HepG2 (cell line): Measurements from ENCODE around the gene NDRG3. TPM values are rescaled to one million over a fixed set of nuclear protein-coding genes. Genes with fewer than 3 reads are reported as not detected.

Experiments used
- AKNA ChIP-seq: sonication (generic); formaldehyde crosslinking; IDR thresholded peaks from 2 replicates; pipeline ENCODE4 v1.4.0; 2020; ENCODE audit warnings: missing genetic modification reagents, borderline replicate concordance
- ATF1 ChIP-seq: IDR thresholded peaks from 2 replicates; pipeline ENCODE4 v1.6.1; 2016; ENCODE audit warnings: mild to moderate bottlenecking, control low read depth
- ATF2 ChIP-seq: sonication (generic); formaldehyde crosslinking; IDR thresholded peaks from 2 replicates; pipeline ENCODE4 v1.4.0; 2020; ENCODE audit warnings: missing genetic modification reagents
- FOXJ3 ChIP-seq: sonication (generic); formaldehyde crosslinking; IDR thresholded peaks from 2 replicates; pipeline ENCODE4 v1.4.0; 2020; ENCODE audit warnings: missing genetic modification reagents, mild to moderate bottlenecking, borderline replicate concordance
- FUBP1 ChIP-seq: sonication (generic); formaldehyde crosslinking; IDR thresholded peaks from 2 replicates; pipeline ENCODE4 v1.5.1; 2020; ENCODE audit warnings: missing genetic modification reagents, mild to moderate bottlenecking, borderline replicate concordance
- ISL2 ChIP-seq: sonication (generic); formaldehyde crosslinking; IDR thresholded peaks from 2 replicates; pipeline ENCODE4 v1.5.0; 2020; ENCODE audit warnings: missing genetic modification reagents
- KDM6A ChIP-seq: IDR thresholded peaks from 2 replicates; pipeline ENCODE4 v1.6.1; 2016; ENCODE audit warnings: low read depth
- SCMH1 ChIP-seq: sonication (generic); formaldehyde crosslinking; IDR thresholded peaks from 2 replicates; pipeline ENCODE4 v1.9.0; 2021; ENCODE audit warnings: missing genetic modification reagents, mild to moderate bottlenecking, borderline replicate concordance
- SP4 ChIP-seq: sonication (generic); formaldehyde crosslinking; IDR thresholded peaks from 2 replicates; pipeline ENCODE4 v1.8.1; 2023; ENCODE audit warnings: mild to moderate bottlenecking, missing genetic modification reagents
- SRF ChIP-seq: IDR thresholded peaks from 2 replicates; pipeline ENCODE4 v1.6.1; 2011; ENCODE audit warnings: mild to moderate bottlenecking, low read depth, low read length, moderate library complexity
- ZNF180 ChIP-seq: sonication (generic); formaldehyde crosslinking; IDR thresholded peaks from 2 replicates; pipeline ENCODE4 v1.4.0; 2020; ENCODE audit warnings: low read depth, missing genetic modification reagents, borderline replicate concordance
- ZNF619 ChIP-seq: sonication (generic); formaldehyde crosslinking; IDR thresholded peaks from 2 replicates; pipeline ENCODE4 v1.4.0; 2020; ENCODE audit warnings: mild to moderate bottlenecking, missing genetic modification reagents
- ZNF839 ChIP-seq: sonication (generic); formaldehyde crosslinking; IDR thresholded peaks from 2 replicates; pipeline ENCODE4 v1.4.0; 2020; ENCODE audit warnings: missing genetic modification reagents, mild to moderate bottlenecking, borderline replicate concordance
- polyA plus RNA-seq, 8 experiments: library from polyadenylated mRNA; depleted of rRNA in 3 of 8; stranded (reverse) in 7 of 8; unstranded in 1 of 8; fragments of >200 nt; fragmentation: Illumina TruSeq in 4 of 8; extraction: Trizol in 4 of 8; gene quantifications; 2 replicates each; pipeline versions ENCODE4 v1.2.1 to v1.2.3, GENCODE V29; 2011 to 2016; ENCODE audit warnings: low read depth in 4 of 8, missing spikeins in 1 of 8, mixed read lengths in 1 of 8; ENCODE audit not compliant: insufficient read depth in 1 of 8
- total RNA-seq, 5 experiments: library from RNA; depleted of rRNA; stranded (reverse); fragments of >200 nt; fragmentation: Illumina TruSeq; extraction: Trizol; gene quantifications; 2 replicates each; pipeline ENCODE4 v1.2.3, GENCODE V29; 2016; ENCODE audit warnings: low read depth in 1 of 5
- TF ChIP-seq, protein P1 (sequence below): IDR thresholded peaks from 2 replicates; pipeline ENCODE4 v1.6.1; 2016; ENCODE audit warnings: low read depth, borderline replicate concordance
- TF ChIP-seq, protein P2 (sequence below): sonication (generic); formaldehyde crosslinking; IDR thresholded peaks from 2 replicates; pipeline ENCODE4 v1.4.0; 2020; ENCODE audit warnings: mild to moderate bottlenecking, missing genetic modification reagents
- TF ChIP-seq, protein P3 (sequence below): IDR thresholded peaks from 2 replicates; pipeline ENCODE4 v1.6.1; 2012; ENCODE audit warnings: low read length, improper control_type of control experiment

The NDRG3 gene
- total and polyA plus RNA-seq, 2 of the 13 experiments (the other 11 are each of a cell fraction or from before 2014, with no cell fraction given) = 36.0 to 40.5 TPM

- no peak for TF ChIP-seq ATF2 (CRISPR knock-in tag)
- no peak for TF ChIP-seq AKNA (CRISPR knock-in tag)
- no peak for TF ChIP-seq ZNF619 (CRISPR knock-in tag)
- TF ChIP-seq SP4 (CRISPR knock-in tag) = no peak; the same call in 1 of the 2 replicates
- TF ChIP-seq, protein P1, sequence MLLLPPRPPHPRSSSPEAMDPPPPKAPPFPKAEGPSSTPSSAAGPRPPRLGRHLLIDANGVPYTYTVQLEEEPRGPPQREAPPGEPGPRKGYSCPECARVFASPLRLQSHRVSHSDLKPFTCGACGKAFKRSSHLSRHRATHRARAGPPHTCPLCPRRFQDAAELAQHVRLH = peak; percentile 79; the same call in 1 of the 2 replicates
- TF ChIP-seq, protein P2, sequence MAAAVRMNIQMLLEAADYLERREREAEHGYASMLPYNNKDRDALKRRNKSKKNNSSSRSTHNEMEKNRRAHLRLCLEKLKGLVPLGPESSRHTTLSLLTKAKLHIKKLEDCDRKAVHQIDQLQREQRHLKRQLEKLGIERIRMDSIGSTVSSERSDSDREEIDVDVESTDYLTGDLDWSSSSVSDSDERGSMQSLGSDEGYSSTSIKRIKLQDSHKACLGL (CRISPR knock-in tag) = peak; percentile 32; the same call in 1 of the 2 replicates
- no peak for TF ChIP-seq SRF
- TF ChIP-seq FOXJ3 = no peak
- TF ChIP-seq SCMH1 (CRISPR knock-in tag) = no peak
- TF ChIP-seq ZNF839 (CRISPR knock-in tag) = no peak
- TF ChIP-seq ATF1 (CRISPR knock-in tag) = no peak
- TF ChIP-seq KDM6A (CRISPR knock-in tag) = no peak
- TF ChIP-seq, protein P3, sequence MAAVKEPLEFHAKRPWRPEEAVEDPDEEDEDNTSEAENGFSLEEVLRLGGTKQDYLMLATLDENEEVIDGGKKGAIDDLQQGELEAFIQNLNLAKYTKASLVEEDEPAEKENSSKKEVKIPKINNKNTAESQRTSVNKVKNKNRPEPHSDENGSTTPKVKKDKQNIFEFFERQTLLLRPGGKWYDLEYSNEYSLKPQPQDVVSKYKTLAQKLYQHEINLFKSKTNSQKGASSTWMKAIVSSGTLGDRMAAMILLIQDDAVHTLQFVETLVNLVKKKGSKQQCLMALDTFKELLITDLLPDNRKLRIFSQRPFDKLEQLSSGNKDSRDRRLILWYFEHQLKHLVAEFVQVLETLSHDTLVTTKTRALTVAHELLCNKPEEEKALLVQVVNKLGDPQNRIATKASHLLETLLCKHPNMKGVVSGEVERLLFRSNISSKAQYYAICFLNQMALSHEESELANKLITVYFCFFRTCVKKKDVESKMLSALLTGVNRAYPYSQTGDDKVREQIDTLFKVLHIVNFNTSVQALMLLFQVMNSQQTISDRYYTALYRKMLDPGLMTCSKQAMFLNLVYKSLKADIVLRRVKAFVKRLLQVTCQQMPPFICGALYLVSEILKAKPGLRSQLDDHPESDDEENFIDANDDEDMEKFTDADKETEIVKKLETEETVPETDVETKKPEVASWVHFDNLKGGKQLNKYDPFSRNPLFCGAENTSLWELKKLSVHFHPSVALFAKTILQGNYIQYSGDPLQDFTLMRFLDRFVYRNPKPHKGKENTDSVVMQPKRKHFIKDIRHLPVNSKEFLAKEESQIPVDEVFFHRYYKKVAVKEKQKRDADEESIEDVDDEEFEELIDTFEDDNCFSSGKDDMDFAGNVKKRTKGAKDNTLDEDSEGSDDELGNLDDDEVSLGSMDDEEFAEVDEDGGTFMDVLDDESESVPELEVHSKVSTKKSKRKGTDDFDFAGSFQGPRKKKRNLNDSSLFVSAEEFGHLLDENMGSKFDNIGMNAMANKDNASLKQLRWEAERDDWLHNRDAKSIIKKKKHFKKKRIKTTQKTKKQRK = no peak
- no peak for TF ChIP-seq ZNF180 (CRISPR knock-in tag)
- peak; percentile 68; the same call in 1 of the 2 replicates for TF ChIP-seq ISL2 (CRISPR knock-in tag)
- no peak for TF ChIP-seq FUBP1 (CRISPR knock-in tag)
Observed at GRCh38 chr20:36745927-36746659, at the start of gene NDRG3 (continued).
